SKM-1 treated with dmso at 0.1 percent for 144 hours (cell line): ENCODE results near the gene AQP12A.
"Not testable (repeated sequence)": the region's sequence is repeated elsewhere in the genome, so short reads cannot be mapped to it uniquely, and the experiment has no call there.

Experiments used
- DNase-seq: peaks from one replicate; lab custom pipeline; 2025; ENCODE audit not compliant: unreplicated experiment; lab: John Stamatoyannopoulos, UW

Gene AQP12A

DNA sequence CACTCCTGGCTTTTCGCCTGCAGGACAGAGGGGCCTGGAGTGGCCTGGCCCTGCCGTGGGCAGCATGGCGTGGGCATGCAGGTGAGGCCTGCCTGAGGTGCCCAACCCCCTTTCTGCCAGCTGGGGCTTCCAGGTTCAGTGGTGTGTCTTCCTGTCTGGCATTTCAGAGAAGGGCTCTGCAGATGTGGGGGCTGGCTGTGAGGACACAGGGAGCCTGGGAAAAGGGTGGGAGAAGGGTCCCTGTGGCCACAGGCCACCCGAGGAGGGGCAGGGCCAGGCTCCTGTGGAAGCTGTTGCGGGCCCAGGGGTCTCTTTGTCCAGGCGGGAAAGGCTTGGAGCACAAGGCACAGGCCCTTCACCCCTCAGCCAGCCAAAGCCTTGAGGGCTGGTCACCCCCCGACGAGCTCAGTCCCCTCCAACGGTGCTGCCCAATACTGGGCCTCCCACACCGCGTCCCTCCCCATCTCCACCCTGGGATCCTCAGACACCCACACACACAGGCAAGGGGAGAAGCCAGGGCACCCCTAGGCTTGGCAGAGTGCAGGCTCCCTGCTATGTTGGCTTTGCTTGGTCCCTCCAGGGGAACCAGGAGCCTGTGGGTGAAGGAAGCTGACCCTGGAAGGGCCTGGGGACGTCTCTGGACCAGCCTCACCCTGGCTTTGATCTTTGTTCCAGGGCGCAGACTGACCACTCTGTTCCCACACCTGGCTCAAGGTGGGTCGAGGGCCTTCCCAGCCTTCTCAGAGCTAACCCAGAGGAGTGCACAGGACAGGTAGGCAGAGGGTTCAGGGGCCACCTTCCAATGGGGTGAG lies 3.7 kb upstream of the AQP12A start:
- DNase-seq: no peak

DNA sequence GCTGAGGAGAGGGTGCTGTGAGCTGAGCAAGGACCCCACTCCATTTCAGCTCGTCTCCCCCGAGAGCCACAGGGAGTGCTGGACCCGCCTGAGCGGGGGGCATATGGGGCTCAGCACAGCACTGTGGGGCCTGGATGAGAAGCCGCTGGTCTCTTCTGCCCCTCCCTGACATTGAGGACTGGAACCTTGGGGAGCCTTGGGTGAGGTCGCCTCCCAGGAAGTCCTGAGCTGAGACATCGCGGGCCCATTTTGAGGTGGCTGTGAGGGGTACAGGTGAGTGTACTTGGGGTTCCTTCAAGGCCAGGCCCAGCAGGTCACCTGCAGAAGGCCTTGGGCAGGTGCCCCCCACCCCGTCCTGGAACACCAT lies 3.1 kb upstream of the AQP12A start:
- DNase-seq: no peak

DNA sequence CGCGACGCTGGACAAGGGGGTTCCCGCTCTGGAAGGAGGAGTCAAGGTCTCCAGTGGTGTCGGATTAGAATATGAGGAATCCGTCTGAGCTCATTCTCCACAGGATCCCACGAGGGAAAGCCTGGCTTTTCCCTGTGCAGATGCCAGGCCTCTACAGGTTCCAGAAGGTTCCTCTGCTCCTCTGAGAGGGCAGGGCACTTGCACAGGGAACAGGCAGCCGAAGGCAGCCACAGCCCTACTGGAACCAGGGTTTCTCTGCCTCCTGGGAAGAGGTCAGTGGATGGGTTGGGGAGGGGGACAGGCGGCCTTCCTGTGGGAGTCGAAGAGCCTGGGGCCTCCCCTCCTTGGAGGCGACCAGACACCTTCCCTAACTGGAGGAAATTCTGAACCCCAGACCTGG lies 1.7 kb upstream of the AQP12A start:
- DNase-seq: no peak

DNA sequence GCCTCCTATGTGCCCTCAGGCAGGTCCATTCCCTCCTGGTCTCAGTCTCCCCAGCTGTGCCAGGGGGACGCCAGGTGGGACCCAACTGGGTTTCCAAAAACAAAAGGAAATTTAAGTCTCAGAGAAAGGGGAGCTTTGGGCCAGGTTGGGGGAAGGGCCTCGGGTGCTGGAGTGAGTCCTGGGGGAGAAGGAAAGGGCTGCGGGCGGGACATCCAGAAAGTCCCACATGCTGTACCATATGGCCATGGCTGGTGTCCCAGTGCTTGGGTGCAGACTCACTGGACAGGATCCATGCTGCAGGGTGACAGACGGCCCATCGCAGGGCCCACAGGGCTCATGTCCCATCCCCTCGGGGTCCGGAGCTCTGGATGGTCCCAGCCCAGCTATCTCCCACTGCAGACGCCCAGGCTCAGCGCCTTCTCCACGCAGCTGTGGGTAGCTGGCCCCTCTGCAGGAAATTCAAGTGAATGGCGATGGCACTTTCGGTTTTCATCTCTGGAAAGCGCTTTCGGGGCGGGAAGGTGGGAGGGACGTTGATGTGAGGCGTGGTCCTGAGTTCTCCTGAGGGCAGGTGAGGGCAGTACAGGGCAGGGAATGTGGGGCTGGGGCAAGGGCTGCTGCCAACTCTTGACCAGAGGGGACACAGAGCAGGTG lies 1.1 kb upstream of the AQP12A start:
- DNase-seq: not testable (repeated sequence)

DNA sequence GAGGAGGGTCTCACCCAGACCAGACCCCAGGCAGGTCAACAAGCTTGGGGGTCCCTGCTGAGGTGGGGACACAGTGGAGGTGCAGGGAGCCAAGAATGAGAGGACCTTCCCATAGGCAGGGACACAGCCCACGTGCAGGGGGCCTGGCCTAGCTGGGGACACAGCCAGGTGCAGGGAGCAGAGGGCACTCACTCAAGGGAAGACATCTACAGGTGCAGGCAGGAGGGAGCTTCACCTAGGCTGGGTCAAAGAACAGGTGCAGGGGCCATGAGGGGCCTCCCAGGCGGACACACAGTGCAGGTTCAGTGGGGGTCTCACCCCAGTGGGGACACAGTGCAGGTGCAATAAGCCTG lies 615 bp upstream of the AQP12A start:
- DNase-seq: not testable (repeated sequence)

DNA sequence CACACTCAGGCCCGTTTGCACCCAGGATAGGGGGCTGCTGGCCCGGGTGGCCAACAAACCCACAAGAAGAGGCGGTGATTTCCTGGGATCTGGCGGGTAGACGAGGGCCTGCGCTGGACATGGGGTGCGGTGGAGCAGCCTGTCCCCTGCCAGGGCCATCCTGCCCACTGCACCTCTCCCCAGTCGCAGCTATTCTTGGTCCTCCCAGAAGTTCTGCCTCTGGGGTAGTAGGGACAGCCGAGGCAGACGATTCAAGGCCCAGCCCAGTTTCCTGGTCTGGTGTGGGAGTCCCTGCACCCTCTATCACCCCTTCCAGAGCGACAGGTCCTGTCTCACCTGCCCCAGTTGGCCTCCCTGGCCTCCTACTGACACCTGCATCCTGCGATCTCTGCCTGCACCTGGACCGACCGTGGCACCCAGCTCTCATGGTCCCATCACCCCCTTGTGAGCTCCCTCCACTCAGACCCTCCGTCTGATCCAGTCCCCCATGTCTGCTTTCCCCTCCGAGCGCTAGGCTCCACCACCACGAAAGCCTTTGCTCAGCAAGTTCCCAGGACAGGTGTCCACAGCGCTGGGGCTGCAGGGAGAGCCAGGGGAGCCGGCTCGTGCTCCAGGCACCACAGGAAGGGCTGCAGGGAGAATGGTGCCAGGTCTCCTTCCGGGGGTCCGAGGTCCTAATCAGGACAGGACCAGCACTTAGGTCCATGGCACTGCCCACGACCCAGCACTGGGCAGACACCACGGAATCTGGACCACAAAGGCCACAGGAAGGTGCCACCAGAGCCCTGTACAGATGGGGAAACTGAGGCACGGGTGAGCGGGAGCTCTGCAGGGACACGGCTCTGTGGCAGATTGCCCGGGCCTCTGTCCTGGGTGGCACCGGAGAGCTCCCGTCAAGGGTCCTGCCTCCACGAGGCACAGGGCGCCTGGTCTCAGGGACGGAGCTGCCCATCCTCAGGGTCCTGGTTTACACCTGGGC lies 1.2 kb downstream of the AQP12A start:
- not testable (repeated sequence) for DNase-seq

DNA sequence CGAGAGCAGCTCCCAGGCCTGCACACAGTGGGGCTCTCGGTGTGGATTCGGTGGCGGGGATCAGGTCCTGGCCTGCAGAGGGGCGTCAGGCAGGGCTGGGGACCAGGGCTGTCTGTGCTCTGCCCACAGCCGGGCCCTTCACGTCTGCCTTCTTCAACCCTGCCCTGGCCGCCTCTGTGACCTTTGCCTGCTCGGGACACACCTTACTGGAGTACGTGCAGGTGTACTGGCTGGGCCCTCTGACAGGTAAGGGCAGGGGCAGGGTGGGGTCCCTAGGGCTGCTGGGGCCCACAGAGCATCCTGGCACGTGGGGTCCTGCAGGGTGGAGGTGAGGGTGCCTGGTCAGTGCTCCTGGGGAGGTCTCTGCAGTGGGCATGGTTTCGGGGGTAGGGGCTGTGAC lies 2.6 kb downstream of the AQP12A start:
- DNase-seq: not testable (repeated sequence)

DNA sequence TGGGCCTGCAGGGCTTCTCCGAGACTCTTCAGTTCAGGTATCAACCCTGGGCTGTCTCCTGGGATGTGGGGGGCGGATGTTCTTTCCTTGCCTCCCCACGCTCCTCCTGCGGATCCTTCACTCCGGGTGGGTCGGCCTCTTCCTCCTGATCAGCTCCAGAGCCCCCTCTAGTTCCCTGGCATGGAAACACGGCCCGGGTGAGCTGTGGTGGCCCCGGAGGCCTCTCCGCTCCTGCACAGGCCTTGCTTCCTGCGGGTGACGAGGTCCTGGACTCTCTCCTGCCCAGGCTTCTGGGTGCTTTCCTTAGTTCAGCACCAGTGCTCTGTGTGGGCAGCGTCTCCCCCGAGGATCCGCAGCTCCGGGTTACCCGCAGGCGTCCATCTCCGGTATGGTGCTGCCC lies 3.9 kb downstream of the AQP12A start:
- DNase-seq: not testable (repeated sequence)

DNA sequence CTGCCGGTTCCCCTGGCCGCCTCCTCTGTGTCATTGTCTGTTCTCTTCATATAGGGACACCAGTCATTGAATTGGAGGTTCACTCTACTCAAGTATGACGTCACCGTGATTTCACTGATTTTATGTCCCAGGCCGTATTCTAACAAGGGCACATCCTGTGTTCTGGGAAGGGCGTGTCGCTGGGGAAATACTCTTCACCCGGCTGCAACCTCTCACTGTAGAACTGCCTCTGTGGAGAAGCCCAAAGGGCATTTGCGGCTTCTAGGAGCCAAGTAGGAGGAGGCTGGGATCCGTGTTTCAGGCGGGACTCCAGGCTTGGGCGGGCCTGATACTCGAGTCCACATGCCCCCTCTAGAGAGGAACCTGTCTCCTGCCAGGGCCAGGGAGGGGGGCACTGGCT lies 4.8 kb downstream of the AQP12A start:
- not testable (repeated sequence) for DNase-seq

DNA sequence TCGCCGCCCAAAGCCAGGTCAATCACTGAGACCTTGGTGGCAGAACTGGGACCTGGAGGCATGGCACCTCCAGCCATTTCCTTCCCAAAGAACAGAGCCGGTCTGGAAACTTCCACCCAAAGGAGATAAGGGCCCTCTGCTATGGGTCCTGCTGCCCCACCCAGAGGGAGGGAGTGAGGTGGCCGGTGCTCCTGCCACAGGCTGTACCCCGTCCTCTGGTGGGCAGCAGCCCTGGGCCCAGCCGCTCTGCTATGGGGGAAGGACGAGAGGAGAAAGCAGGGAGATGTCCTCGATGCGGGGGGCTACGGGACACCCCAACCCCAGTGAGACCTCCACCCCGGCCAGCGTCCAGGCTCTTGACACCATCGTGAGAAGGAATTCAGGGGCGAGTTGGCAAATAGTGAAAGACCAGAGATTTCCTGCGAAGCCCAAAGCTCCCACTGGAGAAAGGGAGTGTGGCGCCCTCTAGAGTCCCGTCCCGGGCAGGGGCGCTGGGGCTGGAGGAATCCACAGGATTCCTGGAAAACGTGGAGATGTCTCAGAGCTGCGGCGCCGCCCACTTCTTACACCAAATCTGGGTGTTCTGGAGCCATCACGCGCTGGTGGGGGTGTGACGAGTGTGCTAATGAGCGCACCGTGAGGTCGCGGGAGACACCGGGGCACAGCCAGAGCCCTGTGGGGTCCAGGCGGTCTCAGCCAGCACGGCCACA lies 7.3 kb downstream of the AQP12A start:
- DNase-seq: not testable (repeated sequence)

DNA sequence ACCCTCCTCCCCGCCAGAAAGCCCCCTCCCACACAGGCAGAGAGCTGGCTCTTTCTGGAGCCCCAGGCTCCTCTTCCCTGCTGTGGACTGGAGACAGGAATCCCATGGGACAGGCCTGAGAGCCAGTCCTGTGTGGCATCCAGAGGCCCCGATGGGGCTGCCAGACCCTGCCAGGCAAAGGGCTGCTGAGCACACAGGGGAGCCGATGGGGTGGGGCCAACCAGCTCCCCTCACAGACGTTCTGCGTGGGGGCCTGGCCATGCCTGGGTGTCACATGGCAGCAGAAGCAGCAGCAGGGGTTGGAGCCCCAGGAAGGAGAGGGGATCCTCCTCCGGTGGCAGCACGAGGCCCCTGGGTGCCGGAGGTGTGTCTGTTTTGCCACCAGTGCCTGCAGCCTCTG lies 8.2 kb downstream of the AQP12A start:
- not testable (repeated sequence) for DNase-seq

DNA sequence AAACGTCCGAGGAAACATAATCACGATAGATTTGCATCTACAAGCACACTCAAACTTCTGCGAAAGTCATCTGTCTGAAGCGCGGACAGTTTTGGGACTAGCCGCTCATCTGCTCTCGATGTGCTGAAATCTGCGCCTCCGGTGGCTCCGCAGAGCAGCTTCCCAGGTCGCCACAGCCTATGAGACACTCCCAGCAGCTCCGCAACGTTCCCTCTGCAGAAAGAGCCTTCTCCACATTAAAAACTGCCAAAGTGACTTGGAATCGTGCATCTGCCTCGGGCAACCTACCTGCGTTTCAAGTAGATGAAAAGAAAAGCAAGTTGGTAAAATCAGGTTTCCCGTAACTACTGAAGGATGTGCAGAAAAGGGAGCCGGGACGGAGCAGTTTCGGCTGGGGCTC lies 8.9 kb downstream of the AQP12A start:
- DNase-seq: not testable (repeated sequence)

DNA sequence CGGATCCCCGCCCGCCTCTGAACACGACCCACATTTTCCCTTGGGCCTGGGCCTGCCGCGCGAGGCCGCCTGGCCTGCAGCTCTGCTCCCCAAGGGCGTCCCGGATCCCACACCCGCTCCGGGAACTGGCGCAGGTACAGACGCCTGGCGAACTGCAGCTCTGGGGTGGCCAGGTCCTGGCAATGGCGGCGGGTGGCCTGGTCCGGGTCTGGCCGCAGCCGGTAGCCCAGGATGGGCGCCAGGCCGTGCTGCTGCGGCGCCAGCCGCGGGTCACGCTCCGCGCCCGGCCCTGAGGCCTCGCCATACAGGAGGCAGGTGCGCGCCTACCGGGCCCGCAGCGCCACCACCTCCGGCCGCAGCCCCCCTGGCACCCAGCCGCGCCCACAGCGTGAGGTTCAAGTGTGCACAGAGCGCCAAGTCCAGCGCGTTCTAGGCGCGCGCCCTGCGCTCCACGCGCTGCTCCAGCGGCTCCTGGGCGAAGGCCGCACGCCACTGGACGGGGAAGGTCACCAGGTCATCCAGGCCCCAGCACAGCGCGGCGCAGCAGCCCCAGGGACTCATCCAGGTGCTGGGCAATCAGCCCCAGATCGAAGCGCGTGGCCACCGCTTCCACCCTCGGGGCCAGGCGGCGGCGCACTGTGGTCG lies 9.5 kb downstream of the AQP12A start:
- no peak for DNase-seq

DNA sequence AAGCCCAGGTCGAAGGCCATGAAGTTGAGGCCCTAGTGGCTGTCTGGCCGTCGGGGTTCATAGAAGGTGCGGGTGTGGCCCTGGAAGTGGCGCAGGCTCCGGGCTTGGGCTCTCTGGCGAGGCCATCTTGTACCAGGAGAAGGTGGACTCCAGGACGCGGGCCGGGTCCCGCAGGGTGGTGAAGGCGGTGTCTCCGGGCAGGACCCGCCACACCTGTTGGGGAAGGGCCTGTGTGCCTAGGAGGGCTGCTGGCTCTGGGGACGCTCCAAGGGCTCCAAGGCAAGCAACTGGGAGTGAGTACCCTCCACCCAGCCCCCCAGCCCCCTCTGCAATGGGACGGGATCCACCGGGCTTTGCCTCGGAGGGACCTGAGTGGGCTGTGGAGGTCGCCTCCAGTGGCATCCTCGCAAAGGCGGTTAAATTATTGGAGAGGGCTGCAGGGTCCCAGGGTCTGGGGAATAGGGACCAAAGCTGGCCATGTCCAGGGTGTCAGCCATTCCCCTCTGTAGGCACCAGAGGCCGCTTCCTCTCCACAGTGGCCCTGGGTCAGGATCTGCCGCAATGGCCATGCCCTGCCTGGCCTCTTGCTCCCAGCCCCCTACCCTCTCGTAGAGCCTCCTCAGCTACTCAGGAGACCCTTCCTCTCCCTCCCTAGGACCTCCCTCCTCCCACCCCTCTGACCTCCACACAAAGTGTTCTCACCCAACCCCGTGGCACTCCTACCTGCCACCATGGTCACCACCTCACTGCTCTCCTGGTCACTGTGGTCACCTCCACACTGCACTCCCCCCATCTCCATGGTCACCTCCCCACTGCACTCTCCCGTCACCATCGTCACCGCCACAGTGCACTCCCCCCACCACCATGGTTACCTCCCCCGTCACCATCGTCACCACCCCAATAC lies 10.3 kb downstream of the AQP12A start:
- DNase-seq: no peak

DNA sequence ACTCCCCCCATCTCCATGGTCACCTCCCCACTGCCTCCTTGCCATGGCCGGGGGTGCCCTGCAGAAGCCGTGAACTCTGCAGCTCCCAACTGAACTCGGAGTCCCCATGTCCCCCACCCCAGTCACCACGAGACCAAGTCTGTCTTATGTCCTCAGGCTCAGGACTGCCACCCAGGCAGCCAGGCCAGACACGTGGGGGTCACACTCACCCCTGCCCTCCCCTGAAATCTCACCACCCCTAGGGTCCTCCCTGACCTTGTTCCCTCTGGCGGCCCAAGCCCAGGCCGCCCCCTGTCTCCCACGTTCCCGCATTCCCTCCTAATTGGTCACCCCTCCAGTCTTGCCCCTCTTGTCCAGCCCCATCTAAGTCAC lies 11.0 kb downstream of the AQP12A start:
- DNase-seq: no peak

DNA sequence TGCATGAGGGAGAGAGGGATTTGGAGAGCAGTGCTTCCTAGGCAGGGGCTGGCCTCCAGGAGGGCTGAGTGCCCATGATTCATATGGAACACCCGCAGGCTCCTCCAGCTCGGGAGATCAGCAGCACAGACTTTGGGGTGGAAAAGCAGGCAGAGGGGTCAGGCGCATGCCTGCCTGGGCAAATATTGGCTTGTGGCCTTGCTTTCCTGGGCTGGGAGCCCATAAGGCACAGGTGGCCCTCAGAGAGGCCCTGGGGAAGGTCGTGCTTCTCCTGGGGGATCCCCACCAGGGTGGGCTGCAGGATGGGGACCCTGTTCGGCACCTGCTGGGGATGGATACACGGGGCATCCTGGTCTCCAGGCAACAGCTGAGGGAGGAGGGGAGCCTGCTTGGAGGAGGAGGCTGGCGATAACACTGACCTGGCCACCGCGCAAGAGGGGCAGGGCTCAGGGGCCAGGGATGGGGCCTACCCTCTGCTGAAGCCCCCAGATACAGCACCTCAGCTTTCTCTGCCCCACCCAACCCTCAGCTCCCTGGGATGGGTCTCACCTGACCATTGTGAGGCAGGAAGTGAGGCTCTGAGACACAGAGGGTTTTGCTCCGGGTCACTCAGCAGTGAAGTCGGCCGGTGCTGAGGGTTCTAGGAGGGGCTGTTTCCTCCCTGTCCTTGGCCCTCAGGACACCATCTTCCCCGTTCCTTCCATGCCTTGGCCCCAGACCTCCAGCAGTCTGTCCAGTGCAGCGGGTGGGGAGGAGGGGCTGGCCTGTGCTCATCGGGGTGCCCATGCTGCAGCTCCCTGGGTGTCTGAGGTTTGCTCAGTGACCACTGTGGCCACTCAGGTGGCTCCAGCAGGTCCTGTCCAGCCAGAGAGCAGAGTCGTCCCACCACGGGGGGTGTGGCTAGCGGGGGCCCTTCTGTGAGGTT lies 12.0 kb downstream of the AQP12A start:
- no peak for DNase-seq

DNA sequence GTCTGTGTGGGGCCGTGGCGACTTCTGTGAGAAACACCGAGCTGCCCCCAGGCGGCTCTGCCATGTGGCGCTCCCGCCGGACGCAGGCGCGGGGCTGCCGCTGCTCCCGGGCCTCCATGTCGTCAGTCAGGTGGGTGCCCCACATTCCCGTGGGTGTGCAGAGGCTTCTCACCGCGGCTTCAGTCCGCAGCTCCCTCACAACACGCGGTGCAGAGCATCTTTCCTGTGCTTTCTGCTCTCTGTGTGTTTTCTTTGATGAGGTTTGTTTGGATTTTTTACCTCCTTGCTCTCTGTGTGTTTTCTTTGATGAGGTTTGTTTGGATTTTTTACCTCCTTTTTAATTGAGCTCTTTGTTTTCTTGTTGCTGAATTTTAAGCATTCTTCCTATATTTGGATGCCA lies 13.0 kb downstream of the AQP12A start:
- DNase-seq: no peak

DNA sequence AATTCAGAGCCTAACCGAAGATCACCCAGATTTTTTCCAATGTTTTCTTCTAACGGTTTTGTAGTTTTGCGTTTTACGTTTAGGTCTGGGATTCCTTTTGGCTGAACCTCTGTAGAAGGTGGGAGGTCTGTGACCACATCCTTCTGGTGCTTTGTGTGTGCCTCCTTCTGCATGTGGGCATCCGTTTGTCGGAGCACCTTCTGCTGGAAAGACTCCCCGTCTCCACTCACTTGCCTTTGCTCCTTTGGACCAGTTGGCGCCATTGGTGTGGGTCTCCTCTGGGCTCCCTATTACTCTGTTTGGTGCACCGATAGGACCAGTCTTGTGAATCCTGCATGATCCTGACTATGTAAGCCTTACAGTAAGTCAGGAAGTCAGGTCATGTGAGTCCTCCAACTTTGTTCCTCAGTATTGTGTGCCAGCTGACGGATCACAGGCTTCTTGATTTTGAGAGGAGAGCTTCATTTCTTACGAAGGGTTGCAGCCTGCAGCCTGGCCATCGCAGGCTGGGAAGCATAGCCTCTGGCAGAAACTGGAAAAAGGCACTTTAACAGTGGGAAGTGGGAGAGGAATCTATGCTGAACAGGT lies 13.6 kb downstream of the AQP12A start:
- DNase-seq: no peak
